ENCODE measurements around the gene DNASE1. TPM values are rescaled to one million over a fixed set of nuclear protein-coding genes. Genes with fewer than 3 reads are reported as not detected.

Gene DNASE1
- total and polyA plus RNA-seq, 9 of the 15 experiments (the other 6 are each of a cell fraction or from before 2014, with no cell fraction given): 0.53 to 10.1 (median 5.9) TPM

DNA sequence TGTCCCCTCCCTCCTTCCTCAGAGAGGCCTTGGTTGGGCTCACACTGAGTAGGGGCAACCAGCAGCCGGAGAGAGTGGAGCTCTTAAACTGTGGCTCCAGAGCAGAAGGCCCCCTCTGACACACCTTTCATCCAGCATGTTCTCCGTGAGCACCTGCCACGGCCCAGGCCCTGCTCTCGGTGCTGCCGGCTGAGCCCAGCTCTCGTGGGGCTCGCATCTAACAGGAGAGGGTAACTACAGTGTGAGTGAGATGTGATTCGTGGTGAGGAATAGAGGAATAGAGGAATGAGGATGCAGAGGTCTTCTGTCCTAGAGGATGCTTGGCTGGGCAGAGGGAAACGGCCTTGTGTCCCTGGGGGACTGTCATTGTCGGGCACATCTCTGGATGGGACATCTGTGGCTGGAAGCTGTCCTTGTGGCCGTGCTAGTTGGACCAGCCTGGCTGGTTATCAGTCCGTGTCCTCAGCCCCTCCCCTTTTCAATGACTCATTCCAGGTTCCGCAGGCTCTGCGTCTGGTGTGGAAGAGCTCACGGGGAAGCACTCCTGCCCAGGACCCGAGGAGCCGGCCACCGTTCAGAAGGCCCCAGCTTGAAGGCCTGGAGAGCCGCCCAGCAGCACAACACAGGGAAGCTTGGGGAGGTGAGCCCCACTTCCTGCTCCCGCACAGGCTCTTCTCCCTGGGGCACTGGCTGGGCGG is 11.9 kb upstream of the DNASE1 start (continued):
- TF ChIP-seq, protein P1, sequence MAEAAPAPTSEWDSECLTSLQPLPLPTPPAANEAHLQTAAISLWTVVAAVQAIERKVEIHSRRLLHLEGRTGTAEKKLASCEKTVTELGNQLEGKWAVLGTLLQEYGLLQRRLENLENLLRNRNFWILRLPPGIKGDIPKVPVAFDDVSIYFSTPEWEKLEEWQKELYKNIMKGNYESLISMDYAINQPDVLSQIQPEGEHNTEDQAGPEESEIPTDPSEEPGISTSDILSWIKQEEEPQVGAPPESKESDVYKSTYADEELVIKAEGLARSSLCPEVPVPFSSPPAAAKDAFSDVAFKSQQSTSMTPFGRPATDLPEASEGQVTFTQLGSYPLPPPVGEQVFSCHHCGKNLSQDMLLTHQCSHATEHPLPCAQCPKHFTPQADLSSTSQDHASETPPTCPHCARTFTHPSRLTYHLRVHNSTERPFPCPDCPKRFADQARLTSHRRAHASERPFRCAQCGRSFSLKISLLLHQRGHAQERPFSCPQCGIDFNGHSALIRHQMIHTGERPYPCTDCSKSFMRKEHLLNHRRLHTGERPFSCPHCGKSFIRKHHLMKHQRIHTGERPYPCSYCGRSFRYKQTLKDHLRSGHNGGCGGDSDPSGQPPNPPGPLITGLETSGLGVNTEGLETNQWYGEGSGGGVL (CRISPR knock-in tag; IDR thresholded peaks at IDR 0.05): no peak
- no peak for TF ChIP-seq ETV6 (IDR thresholded peaks at IDR 0.05; ENCODE audit: borderline replicate concordance in 1 of 2, low read depth in 2 of 2, low read length in 1 of 2)
- TF ChIP-seq ETV6 (CRISPR knock-in tag; IDR thresholded peaks at IDR 0.05; ENCODE audit: borderline replicate concordance): no peak
- TF ChIP-seq FOXP1 (CRISPR knock-in tag; IDR thresholded peaks at IDR 0.05): no peak
- no peak for TF ChIP-seq ZNF3 (CRISPR knock-in tag; IDR thresholded peaks at IDR 0.05)
- TF ChIP-seq ZNF589 (CRISPR knock-in tag; IDR thresholded peaks at IDR 0.05; ENCODE audit: low read depth): no peak
- no peak for TF ChIP-seq ARID3B (CRISPR knock-in tag; IDR thresholded peaks at IDR 0.05; ENCODE audit: borderline replicate concordance)
- TF ChIP-seq USF1 (CRISPR knock-in tag; IDR thresholded peaks at IDR 0.05): 0 out of 2 replicates have a peak, but pooled peaks have one; percentile 5
- TF ChIP-seq ZNF347 (CRISPR knock-in tag; IDR thresholded peaks at IDR 0.05; ENCODE audit: low read depth): no peak
- no peak for TF ChIP-seq GTF2F1 (IDR thresholded peaks at IDR 0.05; ENCODE audit: low read depth, low read length)
- no peak for TF ChIP-seq MTA2 (IDR thresholded peaks at IDR 0.05; ENCODE audit: low read depth)
- TF ChIP-seq, protein P2, sequence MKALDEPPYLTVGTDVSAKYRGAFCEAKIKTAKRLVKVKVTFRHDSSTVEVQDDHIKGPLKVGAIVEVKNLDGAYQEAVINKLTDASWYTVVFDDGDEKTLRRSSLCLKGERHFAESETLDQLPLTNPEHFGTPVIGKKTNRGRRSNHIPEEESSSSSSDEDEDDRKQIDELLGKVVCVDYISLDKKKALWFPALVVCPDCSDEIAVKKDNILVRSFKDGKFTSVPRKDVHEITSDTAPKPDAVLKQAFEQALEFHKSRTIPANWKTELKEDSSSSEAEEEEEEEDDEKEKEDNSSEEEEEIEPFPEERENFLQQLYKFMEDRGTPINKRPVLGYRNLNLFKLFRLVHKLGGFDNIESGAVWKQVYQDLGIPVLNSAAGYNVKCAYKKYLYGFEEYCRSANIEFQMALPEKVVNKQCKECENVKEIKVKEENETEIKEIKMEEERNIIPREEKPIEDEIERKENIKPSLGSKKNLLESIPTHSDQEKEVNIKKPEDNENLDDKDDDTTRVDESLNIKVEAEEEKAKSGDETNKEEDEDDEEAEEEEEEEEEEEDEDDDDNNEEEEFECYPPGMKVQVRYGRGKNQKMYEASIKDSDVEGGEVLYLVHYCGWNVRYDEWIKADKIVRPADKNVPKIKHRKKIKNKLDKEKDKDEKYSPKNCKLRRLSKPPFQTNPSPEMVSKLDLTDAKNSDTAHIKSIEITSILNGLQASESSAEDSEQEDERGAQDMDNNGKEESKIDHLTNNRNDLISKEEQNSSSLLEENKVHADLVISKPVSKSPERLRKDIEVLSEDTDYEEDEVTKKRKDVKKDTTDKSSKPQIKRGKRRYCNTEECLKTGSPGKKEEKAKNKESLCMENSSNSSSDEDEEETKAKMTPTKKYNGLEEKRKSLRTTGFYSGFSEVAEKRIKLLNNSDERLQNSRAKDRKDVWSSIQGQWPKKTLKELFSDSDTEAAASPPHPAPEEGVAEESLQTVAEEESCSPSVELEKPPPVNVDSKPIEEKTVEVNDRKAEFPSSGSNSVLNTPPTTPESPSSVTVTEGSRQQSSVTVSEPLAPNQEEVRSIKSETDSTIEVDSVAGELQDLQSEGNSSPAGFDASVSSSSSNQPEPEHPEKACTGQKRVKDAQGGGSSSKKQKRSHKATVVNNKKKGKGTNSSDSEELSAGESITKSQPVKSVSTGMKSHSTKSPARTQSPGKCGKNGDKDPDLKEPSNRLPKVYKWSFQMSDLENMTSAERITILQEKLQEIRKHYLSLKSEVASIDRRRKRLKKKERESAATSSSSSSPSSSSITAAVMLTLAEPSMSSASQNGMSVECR (CRISPR knock-in tag; IDR thresholded peaks at IDR 0.05): no peak
- TF ChIP-seq CREM (IDR thresholded peaks at IDR 0.05; ENCODE audit: low read depth): 0 out of 2 replicates have a peak, but pooled peaks have one; percentile 27
- TF ChIP-seq STAT5B (CRISPR knock-in tag; IDR thresholded peaks at IDR 0.05): no peak
- no peak for TF ChIP-seq RBM15 (IDR thresholded peaks at IDR 0.05; ENCODE audit: insufficient read depth, low read length)
- TF ChIP-seq ZNF551 (CRISPR knock-in tag; IDR thresholded peaks at IDR 0.05): no peak
- TF ChIP-seq EP400 (IDR thresholded peaks at IDR 0.05): no peak
